GM21515 (cell line): Measurements from ENCODE around the gene RALBP1.
A peak's percentile ranks its signal among the peaks of the same experiment; 100 is the strongest.
"Not testable (repeated sequence)": the region's sequence is repeated elsewhere in the genome, so short reads cannot be mapped to it uniquely, and the experiment has no call there.

Source experiments
- ATAC-seq: cut with Tn5 transposase; IDR thresholded peaks from one replicate; pipeline ENCODE4 v1.9.1; 2021; ENCODE audit not compliant: unreplicated experiment

The RALBP1 gene

GRCh38 chr18:9454061-9454703 is 21.1 kb upstream of the RALBP1 start:
- no peak for ATAC-seq

- no peak for ATAC-seq
Observed at GRCh38 chr18:9455718-9456511, 19.4 kb upstream of the RALBP1 start.

GRCh38 chr18:9466127-9466526 is 9.2 kb upstream of the RALBP1 start:
- ATAC-seq: no peak

GRCh38 chr18:9466846-9467245 is 8.5 kb upstream of the RALBP1 start:
- ATAC-seq: no peak

- no peak for ATAC-seq
Observed at GRCh38 chr18:9468998-9469397, 6.3 kb upstream of the RALBP1 start.

GRCh38 chr18:9469685-9470084 is 5.6 kb upstream of the RALBP1 start:
- ATAC-seq: no peak

- ATAC-seq: no peak
Observed at GRCh38 chr18:9474108-9474982, 968 bp upstream of the RALBP1 start.

- peak; percentile 36 for ATAC-seq
Observed at GRCh38 chr18:9475643-9476591, 604 bp downstream of the RALBP1 start.

- ATAC-seq: not testable (repeated sequence)
Observed at GRCh38 chr18:9476949-9477348, 1.6 kb downstream of the RALBP1 start.

GRCh38 chr18:9477509-9477908 is 2.2 kb downstream of the RALBP1 start:
- no peak for ATAC-seq

- ATAC-seq: no peak
Observed at GRCh38 chr18:9478545-9478944, 3.2 kb downstream of the RALBP1 start.

GRCh38 chr18:9482790-9483189 is 7.5 kb downstream of the RALBP1 start:
- ATAC-seq: no peak

GRCh38 chr18:9483526-9483925 is 8.2 kb downstream of the RALBP1 start:
- no peak for ATAC-seq

- not testable (repeated sequence) for ATAC-seq
Observed at GRCh38 chr18:9484856-9485255, 9.5 kb downstream of the RALBP1 start.

- no peak for ATAC-seq
Observed at GRCh38 chr18:9488538-9488937, 13.2 kb downstream of the RALBP1 start.

GRCh38 chr18:9494778-9495331 is 19.5 kb downstream of the RALBP1 start:
- ATAC-seq: peak; percentile 81

GRCh38 chr18:9495465-9495864 is 20.2 kb downstream of the RALBP1 start:
- ATAC-seq: no peak

GRCh38 chr18:9495916-9496705 is 20.8 kb downstream of the RALBP1 start:
- ATAC-seq: no peak

- ATAC-seq: no peak
Observed at GRCh38 chr18:9506046-9506792, 30.9 kb downstream of the RALBP1 start.
